ENCODE data around the gene CACNA1B. TPM values are rescaled to one million over a fixed set of nuclear protein-coding genes. Genes with fewer than 3 reads are reported as not detected.
A peak's percentile ranks its signal among the peaks of the same experiment; 100 is the strongest.
"Not testable (repeated sequence)": the region's sequence is repeated elsewhere in the genome, so short reads cannot be mapped to it uniquely, and the experiment has no call there.

The CACNA1B gene
- not detected in 2 replicates for total RNA-seq (2022)
- Bru-seq, nascent RNA, result percentile 4 among the genes with signal in this experiment
- percentile 8 among the genes with signal in this experiment for BruChase-seq, experiment 1, labeled RNA remaining after a 6-hour chase
- percentile 8 among the genes with signal in this experiment for BruChase-seq, experiment 2, labeled RNA remaining after a 2-hour chase
- long read RNA-seq, result 0 reads

DNA sequence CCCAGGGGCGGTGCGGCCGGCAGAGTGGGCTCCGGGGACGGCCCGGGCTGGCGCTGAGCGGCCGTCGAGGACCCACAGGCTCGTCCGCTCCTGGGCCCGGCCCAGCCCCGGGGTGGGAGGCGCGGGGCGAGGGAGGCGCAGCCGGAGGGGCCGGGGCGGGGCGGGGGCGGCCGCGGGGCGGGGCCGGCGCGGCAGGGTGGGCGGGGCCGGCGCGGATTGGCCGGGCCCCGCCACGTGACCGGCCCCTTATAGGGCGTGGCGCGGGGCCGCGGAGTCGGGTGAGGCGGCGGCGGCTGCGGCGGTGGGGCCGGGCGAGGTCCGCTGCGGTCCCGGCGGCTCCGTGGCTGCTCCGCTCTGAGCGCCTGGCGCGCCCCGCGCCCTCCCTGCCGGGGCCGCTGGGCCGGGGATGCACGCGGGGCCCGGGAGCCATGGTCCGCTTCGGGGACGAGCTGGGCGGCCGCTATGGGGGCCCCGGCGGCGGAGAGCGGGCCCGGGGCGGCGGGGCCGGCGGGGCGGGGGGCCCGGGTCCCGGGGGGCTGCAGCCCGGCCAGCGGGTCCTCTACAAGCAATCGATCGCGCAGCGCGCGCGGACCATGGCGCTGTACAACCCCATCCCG lies at the start of gene CACNA1B:
TSS of gene CACNA1B (plus strand) at position 277 of the 617 bp plus-strand sequence. CDS start at position 429, 152 bp downstream.
- H3K4me3 Mint-ChIP-seq (ENCODE audit: low read depth, unreplicated experiment); H3K4me1 Mint-ChIP-seq (ENCODE audit: low read depth, unreplicated experiment); H3K36me3 Mint-ChIP-seq (ENCODE audit: insufficient read depth, unreplicated experiment); BruUV-seq (replicated peaks); H3K27ac Mint-ChIP-seq (ENCODE audit: unreplicated experiment); intact Hi-C loops (cut with micrococcal nuclease; ENCODE audit: unreplicated experiment); CTCF ChIA-PET; H3K9me3 Mint-ChIP-seq (ENCODE audit: low read depth, unreplicated experiment); DNase-seq: not testable (repeated sequence)
- H3K27me3 Mint-ChIP-seq (ENCODE audit: unreplicated experiment), result peaks cover 64% of the 10 kb centered on the region

DNA sequence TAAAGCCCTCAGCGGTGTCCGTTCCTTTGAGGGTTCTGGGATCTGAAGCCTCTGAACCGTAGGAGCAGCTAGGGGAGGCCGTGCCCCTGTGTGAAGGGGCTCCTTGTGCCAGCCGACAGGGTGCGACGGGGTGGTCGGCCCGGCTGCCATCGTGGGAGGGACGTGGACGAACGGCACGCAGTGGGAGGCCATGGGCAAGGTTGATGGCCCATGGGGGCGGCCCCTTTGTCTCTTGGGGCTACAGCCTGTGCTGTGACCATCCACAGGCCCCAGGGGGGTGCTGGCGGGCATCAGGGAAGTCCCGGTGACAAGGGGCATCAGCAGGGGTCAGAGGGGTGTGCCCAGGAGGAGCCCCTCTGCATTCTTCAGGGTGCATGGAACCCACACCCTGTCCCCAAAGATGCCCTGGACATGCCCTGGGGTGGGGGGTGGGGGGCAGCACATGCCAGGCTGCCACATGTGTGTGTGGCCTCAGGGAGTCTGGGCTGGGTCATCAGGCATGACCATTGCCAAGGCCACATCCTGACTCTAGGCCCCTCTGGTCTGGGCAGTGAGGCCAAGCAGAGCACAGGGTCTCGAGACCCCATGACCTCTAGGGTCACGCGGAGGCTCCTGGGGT lies 49.6 kb upstream of the CACNA1B start:
- H3K4me3 Mint-ChIP-seq (ENCODE audit: low read depth, unreplicated experiment), result no peak overlapping the region
- peaks cover 3% of the 10 kb centered on the region for H3K9me3 Mint-ChIP-seq (ENCODE audit: low read depth, unreplicated experiment)
- peaks cover 9% of the 10 kb centered on the region for H3K36me3 Mint-ChIP-seq (ENCODE audit: insufficient read depth, unreplicated experiment)
- H3K4me1 Mint-ChIP-seq (ENCODE audit: low read depth, unreplicated experiment), result no peaks in the 10 kb centered on the region
- intact Hi-C loops (cut with micrococcal nuclease; ENCODE audit: unreplicated experiment), result no loop called here
- no peaks in the 10 kb centered on the region for H3K27me3 Mint-ChIP-seq (ENCODE audit: unreplicated experiment)
- CTCF ChIA-PET, result no interaction called here
- H3K27ac Mint-ChIP-seq (ENCODE audit: unreplicated experiment), result no peak overlapping the region
- BruUV-seq (replicated peaks), result no TSS peak
- DNase-seq, result no peak
- TF ChIP-seq CTCF (IDR thresholded peaks at IDR 0.05; ENCODE audit: unreplicated experiment), result no peak

- peaks cover 9% of the 10 kb centered on the region for H3K36me3 Mint-ChIP-seq (ENCODE audit: insufficient read depth, unreplicated experiment)
- H3K4me3 Mint-ChIP-seq (ENCODE audit: low read depth, unreplicated experiment), result no peak overlapping the region
- no peaks in the 10 kb centered on the region for H3K4me1 Mint-ChIP-seq (ENCODE audit: low read depth, unreplicated experiment)
- no TSS peak for BruUV-seq (replicated peaks)
- CTCF ChIA-PET, result no interaction called here
- peaks cover 3% of the 10 kb centered on the region for H3K9me3 Mint-ChIP-seq (ENCODE audit: low read depth, unreplicated experiment)
- no peaks in the 10 kb centered on the region for H3K27me3 Mint-ChIP-seq (ENCODE audit: unreplicated experiment)
- intact Hi-C loops (cut with micrococcal nuclease; ENCODE audit: unreplicated experiment), result no loop called here
- H3K27ac Mint-ChIP-seq (ENCODE audit: unreplicated experiment), result no peak overlapping the region
- no peak for DNase-seq
- no peak for TF ChIP-seq CTCF (IDR thresholded peaks at IDR 0.05; ENCODE audit: unreplicated experiment)
Measured at GRCh38 chr9:137828527-137829259, 48.9 kb upstream of the CACNA1B start.

DNA sequence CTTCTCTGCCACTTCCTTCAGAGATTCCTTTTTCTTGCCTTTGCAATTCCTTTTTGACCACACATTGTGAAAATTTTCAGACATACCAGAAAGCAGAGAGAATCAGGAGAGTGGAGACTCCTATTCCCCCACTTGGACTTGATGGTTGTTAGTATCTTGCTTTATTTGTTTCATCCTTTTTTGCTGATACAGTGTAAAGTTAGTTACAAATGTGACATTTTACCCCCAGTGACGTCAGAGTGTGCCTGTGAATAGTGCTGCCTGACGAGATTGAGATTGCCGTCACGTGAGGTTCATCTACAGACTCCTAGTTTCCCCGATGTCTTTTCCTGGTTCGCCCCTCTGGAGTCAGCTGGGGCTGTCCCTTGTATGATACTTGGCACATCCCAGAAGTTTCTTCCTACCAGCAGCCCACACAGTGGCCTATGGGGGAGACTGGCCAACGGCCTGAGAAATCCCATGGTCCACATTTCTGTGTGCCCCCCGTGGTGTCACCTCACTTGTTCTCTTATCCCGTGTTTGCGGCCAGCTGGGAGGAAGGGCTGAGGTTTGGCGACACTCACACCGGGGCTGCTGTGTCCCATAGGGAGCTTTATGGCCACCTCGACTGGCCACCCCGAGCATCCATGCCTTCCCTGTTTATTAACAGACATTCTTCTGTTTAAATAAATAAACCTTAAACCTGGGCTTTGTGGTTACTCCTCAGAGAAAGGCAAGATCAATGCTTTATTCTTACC lies 48.2 kb upstream of the CACNA1B start:
- H3K36me3 Mint-ChIP-seq (ENCODE audit: insufficient read depth, unreplicated experiment), result peaks cover 9% of the 10 kb centered on the region
- DNase-seq, result no peak
- peaks cover 3% of the 10 kb centered on the region for H3K9me3 Mint-ChIP-seq (ENCODE audit: low read depth, unreplicated experiment)
- no peak overlapping the region for H3K27ac Mint-ChIP-seq (ENCODE audit: unreplicated experiment)
- BruUV-seq (replicated peaks), result no TSS peak
- no peak for TF ChIP-seq CTCF (IDR thresholded peaks at IDR 0.05; ENCODE audit: unreplicated experiment)
- no peak overlapping the region for H3K4me3 Mint-ChIP-seq (ENCODE audit: low read depth, unreplicated experiment)
- intact Hi-C loops (cut with micrococcal nuclease; ENCODE audit: unreplicated experiment), result no loop called here
- CTCF ChIA-PET, result no interaction called here
- H3K27me3 Mint-ChIP-seq (ENCODE audit: unreplicated experiment), result no peaks in the 10 kb centered on the region
- no peaks in the 10 kb centered on the region for H3K4me1 Mint-ChIP-seq (ENCODE audit: low read depth, unreplicated experiment)
